Measurements from ENCODE around the gene KRT27.

KRT27 gene

GRCh38 chr17:40791787-40792436 is 9.6 kb upstream of the KRT27 start:
- H3K4me1 ChIP-seq (ENCODE audit: control insufficient read depth, insufficient read depth, low read length) = no peaks in the 10 kb centered on the region
- H3K4me3 ChIP-seq (ENCODE audit: low read length in 2 of 2) = no peak overlapping the region
- H3K9ac ChIP-seq (ENCODE audit: low read length in 2 of 2) = no peak overlapping the region
- no peak overlapping the region for H3K27ac ChIP-seq (ENCODE audit: low read length)
- no peaks in the 10 kb centered on the region for H3K9me3 ChIP-seq (ENCODE audit: control insufficient read depth in 2 of 2, low read length in 2 of 2)
- no peaks in the 10 kb centered on the region for H3K36me3 ChIP-seq (ENCODE audit: control insufficient read depth in 2 of 2, insufficient read depth in 2 of 2, low read length in 2 of 2)
- peaks cover 6 to 13% of the 10 kb centered on the region in 2 donors for H3K27me3 ChIP-seq (ENCODE audit: control insufficient read depth in 1 of 2, insufficient read depth in 2 of 2, low read length in 2 of 2)

- Histone ChIP-seq H3K27me3 (ENCODE audit: control insufficient read depth in 1 of 2, insufficient read depth in 2 of 2, low read length in 2 of 2) (peaks cover under 1 to 6% of the 10 kb centered on the region in 2 donors), H3K9me3 (ENCODE audit: control insufficient read depth in 2 of 2, low read length in 2 of 2) (no peaks in the 10 kb centered on the region), H3K4me1 (ENCODE audit: control insufficient read depth, insufficient read depth, low read length) (no peaks in the 10 kb centered on the region), H3K36me3 (ENCODE audit: control insufficient read depth in 2 of 2, insufficient read depth in 2 of 2, low read length in 2 of 2) (no peaks in the 10 kb centered on the region), H3K4me3 (ENCODE audit: low read length in 2 of 2) (no peak overlapping the region), H3K9ac (ENCODE audit: low read length in 2 of 2) (no peak overlapping the region), H3K27ac (ENCODE audit: low read length) (no peak overlapping the region)
These were observed 8.8 kb upstream of the KRT27 start for GRCh38 chr17:40791111-40791510.

- Histone ChIP-seq H3K4me3 (ENCODE audit: low read length in 2 of 2) (no peak overlapping the region), H3K4me1 (ENCODE audit: control insufficient read depth, insufficient read depth, low read length) (no peaks in the 10 kb centered on the region), H3K9ac (ENCODE audit: low read length in 2 of 2) (no peak overlapping the region), H3K36me3 (ENCODE audit: control insufficient read depth in 2 of 2, insufficient read depth in 2 of 2, low read length in 2 of 2) (no peaks in the 10 kb centered on the region), H3K27me3 (ENCODE audit: control insufficient read depth in 1 of 2, insufficient read depth in 2 of 2, low read length in 2 of 2) (peaks cover 2 to 14% of the 10 kb centered on the region in 2 donors), H3K27ac (ENCODE audit: low read length) (no peak overlapping the region), H3K9me3 (ENCODE audit: control insufficient read depth in 2 of 2, low read length in 2 of 2) (no peaks in the 10 kb centered on the region)
These were observed 3.0 kb downstream of the KRT27 start for GRCh38 chr17:40779181-40779909.

GRCh38 chr17:40778461-40778860 is 3.9 kb downstream of the KRT27 start:
- Histone ChIP-seq H3K4me1 (ENCODE audit: control insufficient read depth, insufficient read depth, low read length) (no peaks in the 10 kb centered on the region), H3K27me3 (ENCODE audit: control insufficient read depth in 1 of 2, insufficient read depth in 2 of 2, low read length in 2 of 2) (peaks cover 2 to 14% of the 10 kb centered on the region in 2 donors), H3K36me3 (ENCODE audit: control insufficient read depth in 2 of 2, insufficient read depth in 2 of 2, low read length in 2 of 2) (no peaks in the 10 kb centered on the region), H3K9me3 (ENCODE audit: control insufficient read depth in 2 of 2, low read length in 2 of 2) (no peaks in the 10 kb centered on the region), H3K27ac (ENCODE audit: low read length) (no peak overlapping the region), H3K9ac (ENCODE audit: low read length in 2 of 2) (no peak overlapping the region), H3K4me3 (ENCODE audit: low read length in 2 of 2) (no peak overlapping the region)

- no peaks in the 10 kb centered on the region for H3K4me1 ChIP-seq (ENCODE audit: control insufficient read depth, insufficient read depth, low read length)
- peaks cover 2 to 14% of the 10 kb centered on the region in 2 donors for H3K27me3 ChIP-seq (ENCODE audit: control insufficient read depth in 1 of 2, insufficient read depth in 2 of 2, low read length in 2 of 2)
- H3K36me3 ChIP-seq (ENCODE audit: control insufficient read depth in 2 of 2, insufficient read depth in 2 of 2, low read length in 2 of 2) = no peaks in the 10 kb centered on the region
- no peaks in the 10 kb centered on the region for H3K9me3 ChIP-seq (ENCODE audit: control insufficient read depth in 2 of 2, low read length in 2 of 2)
- no peak overlapping the region for H3K9ac ChIP-seq (ENCODE audit: low read length in 2 of 2)
- no peak overlapping the region for H3K4me3 ChIP-seq (ENCODE audit: low read length in 2 of 2)
- H3K27ac ChIP-seq (ENCODE audit: low read length) = no peak overlapping the region
These were observed 4.4 kb downstream of the KRT27 start for GRCh38 chr17:40777971-40778370.

- Histone ChIP-seq H3K4me1 (ENCODE audit: control insufficient read depth, insufficient read depth, low read length) (no peaks in the 10 kb centered on the region), H3K36me3 (ENCODE audit: control insufficient read depth in 2 of 2, insufficient read depth in 2 of 2, low read length in 2 of 2) (no peaks in the 10 kb centered on the region), H3K4me3 (ENCODE audit: low read length in 2 of 2) (no peak overlapping the region), H3K27ac (ENCODE audit: low read length) (no peak overlapping the region), H3K9me3 (ENCODE audit: control insufficient read depth in 2 of 2, low read length in 2 of 2) (no peaks in the 10 kb centered on the region), H3K27me3 (ENCODE audit: control insufficient read depth in 1 of 2, insufficient read depth in 2 of 2, low read length in 2 of 2) (peaks cover 2 to 14% of the 10 kb centered on the region in 2 donors), H3K9ac (ENCODE audit: low read length in 2 of 2) (no peak overlapping the region)
These were observed 4.9 kb downstream of the KRT27 start for GRCh38 chr17:40777459-40777858.

- H3K4me1 ChIP-seq (ENCODE audit: control insufficient read depth, insufficient read depth, low read length) = no peaks in the 10 kb centered on the region
- no peak overlapping the region for H3K4me3 ChIP-seq (ENCODE audit: low read length in 2 of 2)
- peaks cover 6 to 19% of the 10 kb centered on the region in 2 donors for H3K27me3 ChIP-seq (ENCODE audit: control insufficient read depth in 1 of 2, insufficient read depth in 2 of 2, low read length in 2 of 2)
- no peaks in the 10 kb centered on the region for H3K9me3 ChIP-seq (ENCODE audit: control insufficient read depth in 2 of 2, low read length in 2 of 2)
- H3K9ac ChIP-seq (ENCODE audit: low read length in 2 of 2) = no peak overlapping the region
- H3K27ac ChIP-seq (ENCODE audit: low read length) = no peak overlapping the region
- no peaks in the 10 kb centered on the region for H3K36me3 ChIP-seq (ENCODE audit: control insufficient read depth in 2 of 2, insufficient read depth in 2 of 2, low read length in 2 of 2)
These were observed 6.4 kb downstream of the KRT27 start for GRCh38 chr17:40775945-40776344.

GRCh38 chr17:40772101-40772500 is 10.2 kb downstream of the KRT27 start, which contains the start of gene KRT26:
Gene KRT26, minus strand, starts transcription at chr17:40772201. Its CDS starts 88 bp downstream, at chr17:40772113.
- Histone ChIP-seq H3K27ac (ENCODE audit: low read length) (no peak within 1 kb of the TSS), H3K4me1 (ENCODE audit: control insufficient read depth, insufficient read depth, low read length) (no peaks in the 10 kb centered on the region), H3K9me3 (ENCODE audit: control insufficient read depth in 2 of 2, low read length in 2 of 2) (no peaks in the 10 kb centered on the region), H3K9ac (ENCODE audit: low read length in 2 of 2) (no peak within 1 kb of the TSS), H3K36me3 (ENCODE audit: control insufficient read depth in 2 of 2, insufficient read depth in 2 of 2, low read length in 2 of 2) (no peaks in the 10 kb centered on the region), H3K27me3 (ENCODE audit: control insufficient read depth in 1 of 2, insufficient read depth in 2 of 2, low read length in 2 of 2) (peaks cover 5 to 8% of the 10 kb centered on the region in 2 donors), H3K4me3 (ENCODE audit: low read length in 2 of 2) (no peak within 1 kb of the TSS)

- H3K36me3 ChIP-seq (ENCODE audit: control insufficient read depth in 2 of 2, insufficient read depth in 2 of 2, low read length in 2 of 2) = no peaks in the 10 kb centered on the region
- H3K27me3 ChIP-seq (ENCODE audit: control insufficient read depth in 1 of 2, insufficient read depth in 2 of 2, low read length in 2 of 2) = peaks cover 0 to 4% of the 10 kb centered on the region in 2 donors
- no peaks in the 10 kb centered on the region for H3K4me1 ChIP-seq (ENCODE audit: control insufficient read depth, insufficient read depth, low read length)
- H3K4me3 ChIP-seq (ENCODE audit: low read length in 2 of 2) = no peak overlapping the region
- no peak overlapping the region for H3K27ac ChIP-seq (ENCODE audit: low read length)
- no peak overlapping the region for H3K9ac ChIP-seq (ENCODE audit: low read length in 2 of 2)
- H3K9me3 ChIP-seq (ENCODE audit: control insufficient read depth in 2 of 2, low read length in 2 of 2) = peaks cover 0 to 9% of the 10 kb centered on the region in 2 donors
These were observed 16.7 kb downstream of the KRT27 start for GRCh38 chr17:40765657-40766056.

- Histone ChIP-seq H3K27ac (ENCODE audit: low read length) (no peak overlapping the region), H3K27me3 (ENCODE audit: control insufficient read depth in 1 of 2, insufficient read depth in 2 of 2, low read length in 2 of 2) (no peaks in the 10 kb centered on the region), H3K9ac (ENCODE audit: low read length in 2 of 2) (no peak overlapping the region), H3K4me1 (ENCODE audit: control insufficient read depth, insufficient read depth, low read length) (no peaks in the 10 kb centered on the region), H3K36me3 (ENCODE audit: control insufficient read depth in 2 of 2, insufficient read depth in 2 of 2, low read length in 2 of 2) (no peaks in the 10 kb centered on the region), H3K9me3 (ENCODE audit: control insufficient read depth in 2 of 2, low read length in 2 of 2) (peaks cover 0 to 17% of the 10 kb centered on the region in 2 donors), H3K4me3 (ENCODE audit: low read length in 2 of 2) (no peak overlapping the region)
These were observed 18.6 kb downstream of the KRT27 start for GRCh38 chr17:40763752-40764151.

All from stomach smooth muscle (tissue), 2 donors.